8988T (cell line): ENCODE data around the gene OR2M7.
"Not testable (repeated sequence)": the region's sequence is repeated elsewhere in the genome, so short reads cannot be mapped to it uniquely, and the experiment has no call there.

Experiments
- DNase-seq: peaks from one replicate; pipeline ENCODE4 v3.0.0; 2011

Gene OR2M7, protein sequence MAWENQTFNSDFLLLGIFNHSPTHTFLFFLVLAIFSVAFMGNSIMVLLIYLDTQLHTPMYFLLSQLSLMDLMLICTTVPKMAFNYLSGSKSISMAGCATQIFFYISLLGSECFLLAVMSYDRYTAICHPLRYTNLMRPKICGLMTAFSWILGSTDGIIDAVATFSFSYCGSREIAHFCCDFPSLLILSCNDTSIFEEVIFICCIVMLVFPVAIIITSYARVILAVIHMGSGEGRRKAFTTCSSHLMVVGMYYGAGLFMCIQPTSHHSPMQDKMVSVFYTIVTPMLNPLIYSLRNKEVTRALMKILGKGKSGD

DNA sequence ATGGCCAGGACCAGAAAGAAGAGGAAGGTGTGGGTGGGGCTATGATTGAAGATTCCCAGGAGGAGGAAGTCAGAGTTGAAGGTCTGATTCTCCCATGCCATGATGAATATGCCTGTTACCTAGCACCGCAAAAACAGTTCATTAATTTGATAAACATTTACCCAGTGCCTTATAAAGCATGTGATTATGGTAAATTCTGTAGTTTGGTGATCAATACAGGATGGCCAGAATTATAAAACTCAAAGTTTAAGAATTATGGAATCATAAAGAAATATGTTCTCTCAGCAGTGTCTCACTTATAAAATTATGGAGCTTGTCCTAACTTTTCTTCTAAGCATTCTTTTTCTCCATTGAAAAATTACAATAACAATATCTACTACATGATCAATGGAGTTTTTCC is at the start of gene OR2M7:
Gene OR2M7, minus strand, starts transcription at position 101 of the 400 bp plus-strand sequence. Its CDS starts 0 bp downstream, at position 101.
- no peak for DNase-seq

DNA sequence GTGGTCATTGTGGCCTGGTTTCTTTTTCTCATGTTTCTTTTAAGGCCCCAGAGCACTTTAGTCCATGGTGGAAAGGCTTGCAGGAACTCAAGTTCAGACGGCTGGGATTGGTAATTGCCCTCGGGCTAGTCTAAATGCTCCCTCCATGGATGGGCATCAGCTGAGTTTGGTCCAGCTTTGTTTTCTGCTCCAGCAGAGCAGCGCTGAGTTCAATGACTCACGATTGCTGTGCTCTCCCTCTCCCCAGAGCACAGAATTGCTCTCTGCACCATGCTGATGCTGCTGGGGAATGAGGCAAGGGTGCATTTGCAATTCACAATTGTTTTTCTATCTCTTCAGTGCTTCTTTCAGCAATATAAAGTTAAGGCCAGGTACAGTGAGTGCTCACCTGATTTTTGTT is 49.4 kb upstream of the OR2M7 start:
- DNase-seq = no peak

DNA sequence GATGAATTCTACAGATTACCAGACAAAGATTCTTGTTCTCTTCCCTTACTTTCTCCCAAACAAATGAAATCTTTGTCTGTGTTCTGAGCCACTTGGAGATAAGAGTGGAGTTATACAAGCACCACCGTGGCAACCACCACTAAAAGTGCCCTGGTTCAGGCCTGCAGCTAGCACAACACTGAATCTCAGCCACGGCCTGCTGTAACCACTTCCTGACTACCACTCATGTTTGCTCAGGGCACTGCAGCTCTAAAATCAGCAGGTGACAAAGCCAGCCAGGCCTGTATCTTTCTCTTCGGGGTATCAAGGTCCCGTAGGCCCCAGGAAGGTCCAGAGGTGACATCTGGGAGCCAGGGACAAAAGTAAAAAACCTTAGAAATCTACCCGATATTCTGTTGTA is 48.0 kb upstream of the OR2M7 start:
- DNase-seq = no peak

DNA sequence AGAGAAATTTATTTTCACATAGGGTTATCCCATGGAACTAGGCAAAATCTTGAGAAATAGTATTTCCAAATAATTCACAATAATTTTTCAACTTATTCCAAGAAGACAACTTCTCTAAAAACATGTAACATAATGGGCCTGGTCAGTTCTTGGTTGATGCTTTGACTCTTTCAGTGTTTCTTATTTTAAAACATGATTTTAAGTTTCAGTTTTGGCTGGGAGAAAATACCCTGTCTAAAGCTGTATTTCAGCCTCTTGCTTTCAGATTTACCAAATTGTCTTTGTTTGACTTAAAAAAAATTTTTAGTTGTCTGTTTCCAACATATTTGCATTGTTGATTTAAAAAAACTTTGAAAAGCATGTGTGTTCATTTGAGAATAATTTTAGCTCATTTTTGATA is 42.2 kb upstream of the OR2M7 start:
- DNase-seq = no peak

DNA sequence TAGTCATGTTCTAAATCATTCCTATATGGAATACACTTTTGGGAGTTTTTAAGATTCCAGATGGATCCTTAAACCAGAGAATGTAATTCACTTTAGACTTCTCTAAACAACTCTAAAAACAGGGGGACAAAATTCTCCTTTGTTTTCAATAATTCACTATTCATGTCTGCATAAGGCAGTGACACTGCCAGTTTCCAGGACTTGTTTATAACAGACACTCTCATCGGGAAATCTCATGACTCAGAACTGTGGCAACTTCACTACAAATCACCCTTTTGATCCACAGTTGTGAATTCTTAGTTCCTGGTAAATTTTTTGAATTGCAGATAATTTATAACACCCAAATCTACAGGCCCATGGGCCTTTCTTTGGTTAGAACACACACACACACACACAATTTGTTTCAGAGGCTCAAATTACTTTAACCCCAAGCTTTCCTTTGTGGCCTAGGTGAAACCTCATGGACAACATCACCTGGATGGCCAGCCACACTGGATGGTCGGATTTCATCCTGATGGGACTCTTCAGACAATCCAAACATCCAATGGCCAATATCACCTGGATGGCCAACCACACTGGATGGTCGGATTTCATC is 36.9 kb upstream of the OR2M7 start, which contains the start of gene OR2T4:
Gene OR2T4, plus strand, starts transcription at position 545 of the 595 bp plus-strand sequence. Its CDS starts 0 bp downstream, at position 545.
- no peak for DNase-seq

DNA sequence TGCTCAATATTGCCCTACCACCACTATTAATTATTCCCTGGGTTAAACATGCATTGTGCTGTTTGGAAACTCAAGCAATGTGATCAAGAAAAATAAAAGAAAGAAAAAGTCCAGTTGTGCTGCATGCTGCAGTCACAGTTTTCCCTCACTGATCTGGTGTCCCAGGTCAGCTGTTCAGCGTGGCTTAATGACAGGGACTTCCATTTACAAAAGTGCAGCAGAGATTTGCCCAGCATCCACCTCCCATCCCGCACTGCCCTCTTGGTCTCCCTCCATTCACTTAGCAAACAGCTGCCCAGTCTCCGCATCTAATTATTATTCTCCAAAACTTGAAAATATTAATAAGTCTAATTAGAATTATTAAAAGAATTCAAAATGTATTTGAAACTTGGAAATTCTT is 35.0 kb upstream of the OR2M7 start:
- DNase-seq = no peak

DNA sequence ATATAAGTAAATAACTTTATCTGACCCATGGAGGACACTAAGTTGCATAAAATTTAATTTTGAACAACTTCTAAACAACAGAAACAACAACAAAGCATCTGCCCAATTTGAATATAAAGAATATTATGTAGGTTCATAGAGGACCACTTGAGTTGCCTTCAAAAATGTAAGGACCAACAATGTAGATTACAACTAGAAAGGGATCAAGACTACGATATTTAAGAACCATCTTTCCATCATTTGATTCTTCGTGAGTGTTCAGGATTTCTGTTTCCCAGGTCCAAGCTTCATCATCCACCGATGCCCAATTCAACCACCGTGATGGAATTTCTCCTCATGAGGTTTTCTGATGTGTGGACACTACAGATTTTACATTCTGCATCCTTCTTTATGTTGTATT is 24.1 kb upstream of the OR2M7 start, which contains the start of gene OR14C36:
Gene OR14C36, plus strand, starts transcription at position 301 of the 400 bp plus-strand sequence. Its CDS starts 0 bp downstream, at position 301.
- no peak for DNase-seq

DNA sequence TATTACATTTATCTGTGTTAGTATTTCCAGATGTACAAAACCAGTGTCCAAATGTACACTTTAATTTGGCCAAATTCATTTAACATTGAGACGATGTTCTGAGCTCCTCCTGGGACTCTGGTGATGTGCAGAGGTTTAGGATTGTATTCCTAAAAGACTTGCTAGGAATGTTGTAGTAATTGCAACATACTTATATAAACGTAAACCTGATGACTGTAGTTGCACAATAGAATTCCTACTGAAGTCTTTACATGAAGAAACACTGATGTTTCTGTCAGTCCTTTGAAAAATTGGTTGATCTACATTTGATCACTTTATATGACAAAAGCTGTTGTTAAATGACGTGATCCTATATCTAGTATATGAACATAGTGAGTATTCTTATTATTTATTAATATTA is 19.1 kb upstream of the OR2M7 start:
- DNase-seq = no peak

DNA sequence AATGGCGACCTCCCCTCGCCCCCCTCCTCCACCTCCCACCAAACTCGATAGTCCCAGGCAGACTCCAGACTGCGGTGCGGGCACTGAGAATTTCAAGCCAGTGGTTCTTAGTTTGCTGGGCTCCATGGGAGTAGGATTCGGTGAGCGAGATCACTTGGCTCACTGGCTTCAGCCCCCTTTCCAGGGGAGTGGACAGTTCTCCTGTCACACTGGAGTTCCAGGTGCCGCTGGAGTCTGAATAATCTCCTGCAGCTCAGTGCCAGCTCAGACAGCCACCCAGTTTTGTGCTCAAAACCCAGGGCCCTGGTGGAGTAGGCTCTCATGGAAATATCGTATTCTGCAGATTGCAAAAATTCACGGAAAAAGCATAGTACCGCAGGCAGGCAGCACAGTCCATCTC is 7.6 kb downstream of the OR2M7 start:
- no peak for DNase-seq

DNA sequence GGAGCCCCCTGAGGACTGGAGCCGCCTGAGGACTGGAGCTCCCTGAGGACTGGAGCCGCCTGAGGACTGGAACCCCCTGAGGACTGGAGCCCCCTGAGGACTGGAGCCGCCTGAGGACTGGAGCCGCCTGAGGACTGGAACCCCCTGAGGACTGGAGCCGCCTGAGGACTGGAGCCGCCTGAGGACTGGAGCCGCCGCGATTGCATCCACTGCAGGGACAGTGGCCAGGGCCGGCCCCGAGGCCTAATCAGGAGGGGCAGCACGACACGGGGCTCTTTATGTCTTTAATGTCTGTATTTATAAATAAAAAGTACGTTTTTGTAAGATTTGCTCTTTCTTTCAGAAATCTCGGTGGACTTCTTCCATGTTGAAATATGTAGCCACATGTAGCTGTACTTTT is 17.6 kb downstream of the OR2M7 start:
- not testable (repeated sequence) for DNase-seq

DNA sequence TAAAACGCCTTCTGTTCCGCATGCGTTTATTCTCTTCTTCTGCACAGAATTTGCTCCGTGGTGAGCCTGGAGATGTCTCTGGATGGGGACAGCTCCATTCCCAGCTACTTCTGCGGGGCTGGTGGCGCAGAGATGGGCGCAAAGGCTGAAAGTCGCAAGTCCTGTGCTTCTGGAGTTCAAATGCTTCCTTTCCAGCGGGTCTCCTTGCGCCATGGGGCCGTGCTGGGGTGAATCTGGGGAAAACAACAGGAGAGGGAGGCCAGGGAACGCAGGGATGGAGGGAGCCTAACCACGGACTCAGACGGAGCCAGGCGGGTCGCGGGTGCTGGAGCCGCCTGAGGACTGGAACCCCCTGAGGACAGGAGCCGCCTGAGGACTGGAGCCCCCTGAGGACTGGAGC is 18.3 kb downstream of the OR2M7 start:
- no peak for DNase-seq

DNA sequence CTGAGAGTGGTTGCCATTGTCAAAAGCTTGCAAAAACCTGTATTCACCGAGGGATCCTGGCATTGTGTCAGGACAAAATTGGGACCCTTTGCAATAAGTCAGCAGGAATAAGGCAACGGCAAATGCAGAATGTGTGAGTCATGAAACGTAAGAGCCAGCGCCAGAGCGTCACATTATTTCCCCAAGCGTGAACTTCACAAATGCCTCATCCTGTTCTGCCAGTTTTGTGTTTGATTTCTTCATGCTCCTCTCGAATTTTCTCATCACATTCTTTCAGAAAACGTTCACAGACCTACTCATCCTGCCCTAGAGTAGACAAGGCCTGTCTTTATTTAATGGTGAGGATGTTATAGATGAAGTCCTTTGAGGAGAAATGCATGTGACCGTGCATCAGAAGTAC is 18.7 kb downstream of the OR2M7 start:
- DNase-seq = not testable (repeated sequence)

DNA sequence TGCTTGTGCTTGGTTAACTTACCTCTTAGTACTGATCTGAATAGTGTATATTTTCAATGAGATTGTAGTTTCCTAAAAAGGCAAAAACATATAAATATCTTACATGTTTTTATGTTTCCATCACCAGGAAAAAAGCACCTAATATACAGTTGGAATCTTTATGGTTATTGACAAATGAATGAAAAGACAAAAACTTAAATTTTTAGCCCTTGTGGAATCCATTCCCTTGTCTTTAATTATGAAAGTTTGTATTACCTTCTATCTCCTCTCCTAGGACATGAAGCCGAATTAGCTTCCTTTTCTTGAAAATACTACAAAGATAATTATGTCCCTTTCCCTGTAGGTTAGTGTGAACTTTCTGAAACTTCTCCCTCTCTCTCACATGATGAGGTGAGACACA is 21.0 kb downstream of the OR2M7 start, which contains the start of gene OR2T12:
Gene OR2T12, minus strand, starts transcription at position 101 of the 400 bp plus-strand sequence. CDS start 7,846 bp downstream, outside the sequence.
- no peak for DNase-seq

DNA sequence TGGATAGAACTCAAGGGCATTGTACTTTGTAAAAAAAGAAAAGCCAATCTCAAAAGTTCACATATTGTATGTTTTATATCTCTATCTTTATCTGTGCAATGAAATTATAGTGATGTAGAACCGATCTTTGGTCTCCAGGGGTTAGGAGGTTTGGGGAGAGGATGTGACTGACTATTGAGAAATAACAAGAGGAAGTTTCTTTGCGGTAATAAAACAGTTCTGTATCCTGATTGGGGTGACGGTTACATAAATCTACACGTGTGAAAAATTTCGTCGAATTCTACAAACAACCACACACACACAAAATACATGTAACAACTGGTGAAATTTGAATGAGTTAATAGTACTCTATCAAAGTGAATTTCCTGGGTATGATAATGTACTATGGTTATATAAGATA is 36.0 kb downstream of the OR2M7 start:
- no peak for DNase-seq

DNA sequence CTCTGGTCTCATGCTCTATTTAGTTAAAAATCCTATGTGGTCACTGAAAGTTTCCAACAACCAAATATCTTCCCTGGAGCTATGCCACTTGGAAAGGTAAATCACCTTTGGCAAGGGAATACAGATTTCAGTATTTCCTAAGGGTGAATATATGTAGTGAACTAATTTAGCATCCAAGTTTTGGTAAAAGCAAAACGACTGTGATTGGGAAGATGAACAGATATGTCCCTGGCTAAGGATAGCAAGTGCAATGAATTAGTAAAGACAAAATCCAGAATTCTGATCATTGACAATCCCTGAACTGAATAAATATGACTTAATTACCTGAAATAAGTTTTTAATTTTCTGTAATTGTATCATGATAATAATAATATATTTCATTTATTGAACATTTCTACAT is 46.5 kb downstream of the OR2M7 start, which contains the start of gene OR2T33:
Gene OR2T33, minus strand, starts transcription at position 101 of the 400 bp plus-strand sequence. CDS start 4,162 bp downstream, outside the sequence.
- no peak for DNase-seq
